DND-41 (cell line): ENCODE data around the gene CLMP.

Experiments
- ATAC-seq: fragments of 200-7000 bp; cut with Tn5 transposase; 3 replicates; pipeline ENCODE4 v1.9.1; 2021; ENCODE audit warnings: low read depth; ENCODE audit not compliant: insufficient read depth
- DNase-seq: peaks from one replicate; pipeline ENCODE4 v3.0.0-alpha.2; 2020
- H2AFZ ChIP-seq: 2 replicates; pipeline ENCODE4 v1.6.0; 2012; ENCODE audit warnings: low read depth, low read length
- H3K27ac ChIP-seq: 2 replicates; pipeline ENCODE4 v1.5.1; 2012; ENCODE audit warnings: low read length, inconsistent platforms
- H3K27me3 ChIP-seq: fragments of 200-600 bp; sonication (generic); 2 replicates; pipeline ENCODE4 v1.6.0; 2012; ENCODE audit warnings: low read length, mild to moderate bottlenecking, inconsistent platforms; ENCODE audit not compliant: insufficient read depth, poor library complexity
- H3K36me3 ChIP-seq: 2 replicates; pipeline ENCODE4 v1.5.1; 2012; ENCODE audit warnings: low read length, inconsistent platforms; ENCODE audit not compliant: insufficient read depth
- H3K4me1 ChIP-seq: 2 replicates; pipeline ENCODE4 v1.5.1; 2012; ENCODE audit warnings: mild to moderate bottlenecking, low read length; ENCODE audit not compliant: insufficient read depth
- H3K4me2 ChIP-seq: 2 replicates; pipeline ENCODE4 v1.6.0; 2012; ENCODE audit warnings: mild to moderate bottlenecking, moderate library complexity, low read length, inconsistent platforms; ENCODE audit not compliant: insufficient read depth
- H3K4me3 ChIP-seq, 2 experiments: fragments of 200-600 bp in 1 of 2; shearing (Covaris generic) in 1 of 2; 2 replicates each; pipeline ENCODE4 v1.5.1; 2012 to 2016; ENCODE audit warnings: inconsistent platforms in 2 of 2, low read length in 2 of 2, mild to moderate bottlenecking in 2 of 2, low read depth in 1 of 2, moderate library complexity in 1 of 2
- H3K79me2 ChIP-seq: 2 replicates; pipeline ENCODE4 v1.6.0; 2012; ENCODE audit warnings: low read length, inconsistent platforms; ENCODE audit not compliant: insufficient read depth
- H3K9ac ChIP-seq: 2 replicates; pipeline ENCODE4 v1.6.0; 2012; ENCODE audit warnings: low read depth, mild to moderate bottlenecking, inconsistent platforms, low read length, moderate library complexity
- H3K9me3 ChIP-seq: 2 replicates; pipeline ENCODE4 v1.5.1; 2012; ENCODE audit warnings: low read length, moderate library complexity, mild to moderate bottlenecking, inconsistent platforms; ENCODE audit not compliant: insufficient read depth, severe bottlenecking
- H4K20me1 ChIP-seq: 2 replicates; pipeline ENCODE4 v1.6.0; 2012; ENCODE audit warnings: low read length; ENCODE audit not compliant: insufficient read depth
- EZH2 ChIP-seq: IDR thresholded peaks from 3 replicates; pipeline ENCODE4 v1.6.1; 2012; ENCODE audit warnings: borderline replicate concordance, low read depth, mild to moderate bottlenecking, moderate library complexity, low read length, inconsistent platforms; ENCODE audit not compliant: severe bottlenecking
- TF ChIP-seq, protein P1 (sequence below): IDR thresholded peaks from 2 replicates; pipeline ENCODE4 v1.5.1; 2012; ENCODE audit warnings: borderline replicate concordance, low read length, moderate library complexity, mild to moderate bottlenecking; ENCODE audit not compliant: poor library complexity, severe bottlenecking; ENCODE audit errors: extremely low read depth

The CLMP gene

GRCh38 chr11:123176785-123177184, 18.3 kb downstream of the CLMP start:
- ATAC-seq: no peak
- H3K27ac ChIP-seq: no peak overlapping the region

DNA sequence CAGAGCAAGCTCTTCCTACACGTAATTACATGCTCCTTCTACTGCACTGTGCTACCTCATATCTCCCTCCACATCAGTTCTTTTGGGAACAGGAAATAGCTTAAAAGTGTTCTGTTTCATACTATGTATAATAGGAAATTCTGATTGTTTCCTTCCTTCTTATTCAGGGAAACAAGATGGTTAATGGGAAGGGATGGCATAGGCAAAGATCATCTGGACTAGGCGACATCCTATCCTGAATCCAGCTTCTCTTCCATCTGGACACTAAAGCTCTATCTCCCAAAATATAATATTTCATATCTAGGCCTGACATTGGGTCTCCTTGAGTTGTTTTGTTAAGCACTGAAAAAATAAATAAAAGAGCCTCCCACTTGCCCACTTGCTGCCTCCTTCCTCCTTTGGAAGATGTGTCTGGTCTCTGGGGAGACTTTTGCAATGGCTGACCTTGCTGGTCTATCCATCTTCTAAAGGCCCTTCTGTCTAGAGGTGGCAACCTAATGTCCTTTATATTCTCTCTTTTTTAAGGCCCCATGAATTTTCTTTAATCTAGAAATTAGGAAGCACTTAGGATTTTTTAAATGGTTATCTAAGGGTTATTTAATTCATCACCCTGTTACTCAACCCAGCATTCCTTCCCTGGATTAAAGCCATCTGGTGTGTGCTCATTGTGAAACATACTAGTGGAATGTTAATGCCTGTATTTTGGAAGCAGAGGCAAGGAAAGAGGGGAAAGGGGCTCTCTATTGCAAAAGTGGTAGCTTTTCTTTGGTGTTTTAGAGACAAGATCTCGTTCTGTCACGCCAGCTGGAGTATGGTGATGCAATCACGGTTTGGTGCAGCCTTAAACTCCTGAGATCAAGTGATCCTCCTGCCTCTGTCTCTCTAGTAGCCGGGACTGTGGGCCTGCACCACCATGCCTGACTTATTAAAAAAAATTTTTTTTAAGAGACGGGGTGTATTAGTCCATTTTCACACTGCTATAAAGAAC, 20.6 kb downstream of the CLMP start:
- Histone ChIP-seq H3K27me3 (peaks cover 6% of the 10 kb centered on the region), H4K20me1 (no peaks in the 10 kb centered on the region), H3K9me3 (no peaks in the 10 kb centered on the region), H3K79me2 (no peaks in the 10 kb centered on the region), H3K9ac (no peak overlapping the region), H2AFZ (no peak overlapping the region), H3K4me2 (no peak overlapping the region), H3K36me3 (no peaks in the 10 kb centered on the region), H3K27ac (no peak overlapping the region), H3K4me1 (no peaks in the 10 kb centered on the region), H3K4me3 (no peak overlapping the region)
- DNase-seq (no peak), ATAC-seq (no peak)
- TF ChIP-seq EZH2: no peak
- TF ChIP-seq, protein P1, sequence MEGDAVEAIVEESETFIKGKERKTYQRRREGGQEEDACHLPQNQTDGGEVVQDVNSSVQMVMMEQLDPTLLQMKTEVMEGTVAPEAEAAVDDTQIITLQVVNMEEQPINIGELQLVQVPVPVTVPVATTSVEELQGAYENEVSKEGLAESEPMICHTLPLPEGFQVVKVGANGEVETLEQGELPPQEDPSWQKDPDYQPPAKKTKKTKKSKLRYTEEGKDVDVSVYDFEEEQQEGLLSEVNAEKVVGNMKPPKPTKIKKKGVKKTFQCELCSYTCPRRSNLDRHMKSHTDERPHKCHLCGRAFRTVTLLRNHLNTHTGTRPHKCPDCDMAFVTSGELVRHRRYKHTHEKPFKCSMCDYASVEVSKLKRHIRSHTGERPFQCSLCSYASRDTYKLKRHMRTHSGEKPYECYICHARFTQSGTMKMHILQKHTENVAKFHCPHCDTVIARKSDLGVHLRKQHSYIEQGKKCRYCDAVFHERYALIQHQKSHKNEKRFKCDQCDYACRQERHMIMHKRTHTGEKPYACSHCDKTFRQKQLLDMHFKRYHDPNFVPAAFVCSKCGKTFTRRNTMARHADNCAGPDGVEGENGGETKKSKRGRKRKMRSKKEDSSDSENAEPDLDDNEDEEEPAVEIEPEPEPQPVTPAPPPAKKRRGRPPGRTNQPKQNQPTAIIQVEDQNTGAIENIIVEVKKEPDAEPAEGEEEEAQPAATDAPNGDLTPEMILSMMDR: no peak

More at GRCh38 chr11:123176785-123177184, 18.3 kb downstream of the CLMP start:
- H3K4me3 ChIP-seq: no peak overlapping the region
- H3K4me1 ChIP-seq: no peaks in the 10 kb centered on the region
- H3K36me3 ChIP-seq: no peaks in the 10 kb centered on the region
- H3K27me3 ChIP-seq: peaks cover 6% of the 10 kb centered on the region
- no peak overlapping the region for H2AFZ ChIP-seq
- TF ChIP-seq EZH2: no peak
- TF ChIP-seq, protein P1: no peak
- no peaks in the 10 kb centered on the region for H3K79me2 ChIP-seq
- no peaks in the 10 kb centered on the region for H3K9me3 ChIP-seq
- no peak overlapping the region for H3K4me2 ChIP-seq
- H3K9ac ChIP-seq: no peak overlapping the region
- no peaks in the 10 kb centered on the region for H4K20me1 ChIP-seq
- DNase-seq: no peak

GRCh38 chr11:123173856-123174186, 21.2 kb downstream of the CLMP start:
- no peak for TF ChIP-seq EZH2
- TF ChIP-seq, protein P1: no peak
- Histone ChIP-seq H2AFZ (no peak overlapping the region), H3K9ac (no peak overlapping the region), H4K20me1 (no peaks in the 10 kb centered on the region), H3K27ac (no peak overlapping the region), H3K4me1 (no peaks in the 10 kb centered on the region), H3K27me3 (peaks cover 8% of the 10 kb centered on the region), H3K36me3 (no peaks in the 10 kb centered on the region), H3K4me2 (no peak overlapping the region), H3K9me3 (no peaks in the 10 kb centered on the region), H3K79me2 (no peaks in the 10 kb centered on the region), H3K4me3 (no peak overlapping the region)
- ATAC-seq (no peak), DNase-seq (no peak)
